Endodermal cell (in vitro differentiated cells): Measurements from ENCODE around the gene PADI4. TPM values are rescaled to one million over a fixed set of nuclear protein-coding genes. Genes with fewer than 3 reads are reported as not detected.
"Not testable (repeated sequence)": the region's sequence is repeated elsewhere in the genome, so short reads cannot be mapped to it uniquely, and the experiment has no call there.

ENCODE experiments used
- DNase-seq: peaks from one replicate; pipeline ENCODE4 v3.0.0-alpha.2; 2017
- H3K27ac ChIP-seq: 2 replicates; pipeline ENCODE4 v1.5.1; 2013; ENCODE audit warnings: mild to moderate bottlenecking, low read depth, low read length, moderate library complexity
- H3K27me3 ChIP-seq: 2 replicates; pipeline ENCODE4 v1.6.1; 2013; ENCODE audit warnings: mild to moderate bottlenecking, low read length, moderate library complexity; ENCODE audit not compliant: insufficient read depth, control insufficient read depth, poor library complexity, severe bottlenecking
- H3K36me3 ChIP-seq: 2 replicates; pipeline ENCODE4 v1.7.0; 2013; ENCODE audit warnings: mild to moderate bottlenecking, low read length, moderate library complexity; ENCODE audit not compliant: control insufficient read depth, insufficient read depth
- H3K4me1 ChIP-seq: one replicate; pipeline ENCODE4 v1.7.0; 2013; ENCODE audit warnings: low read length; ENCODE audit not compliant: control insufficient read depth, insufficient read depth
- H3K4me3 ChIP-seq: 2 replicates; pipeline ENCODE4 v1.5.1; 2013; ENCODE audit warnings: mild to moderate bottlenecking, low read length, moderate library complexity
- H3K9ac ChIP-seq: 2 replicates; pipeline ENCODE4 v1.6.1; 2013; ENCODE audit warnings: mild to moderate bottlenecking, low read length, moderate library complexity; ENCODE audit not compliant: poor library complexity, severe bottlenecking; ENCODE audit errors: extremely low read depth
- H3K9me3 ChIP-seq: 2 replicates; pipeline ENCODE4 v1.6.1; 2013; ENCODE audit warnings: mild to moderate bottlenecking, low read length, moderate library complexity; ENCODE audit not compliant: control insufficient read depth
- H3K27ac Mint-ChIP-seq: 2 replicates; pipeline ENCODE4 v1.8.0; 2020; ENCODE audit warnings: mixed read lengths
- H3K27me3 Mint-ChIP-seq: 2 replicates; pipeline ENCODE4 v1.8.0; 2021; ENCODE audit warnings: mild to moderate bottlenecking, mixed read lengths; ENCODE audit not compliant: insufficient read depth
- H3K36me3 Mint-ChIP-seq: 2 replicates; pipeline ENCODE4 v1.8.0; 2020; ENCODE audit warnings: low read depth, mixed read lengths
- H3K4me1 Mint-ChIP-seq: 2 replicates; pipeline ENCODE4 v1.8.0; 2020; ENCODE audit warnings: mixed read lengths
- H3K4me3 Mint-ChIP-seq: 2 replicates; pipeline ENCODE4 v1.8.0; 2020; ENCODE audit warnings: mild to moderate bottlenecking, moderate library complexity, mixed read lengths
- H3K9me3 Mint-ChIP-seq: 2 replicates; pipeline ENCODE4 v1.8.0; 2020; ENCODE audit warnings: mild to moderate bottlenecking, mixed read lengths
- WGBS, 2 experiments: methylation state at CpG; one replicate each; pipeline versions ENCODE4 v1.1.5 to v1.1.7; 2013; ENCODE audit warnings: missing lambda C conversion rate in 2 of 2, mixed read lengths in 1 of 2; ENCODE audit not compliant: insufficient coverage in 1 of 2, insufficient read length in 1 of 2; 5-methylcytosine and 5-hydroxymethylcytosine counted together
- microRNA-seq: library from miRNA; unstranded; fragments of <30 nt; microRNA quantifications from one replicate; pipeline ENCODE4 v1.2.0, GENCODE V29; 2020; ENCODE audit warnings: borderline microRNAs expressed
- total RNA-seq, 2 donors: library from RNA; stranded (reverse); fragmentation: NEBNext Ultra II Directional in 1 of 2; extraction: Animal tissue kit (Norgen Biotek cat#: 25700) in 1 of 2; gene quantifications; 2 replicates in 1 of 2; 3 replicates in 1 of 2; pipeline ENCODE4 v1.2.1, GENCODE V29; 2021
- TF ChIP-seq, protein P1 (sequence below): fragments of 200-600 bp; sonication (generic); conservative IDR thresholded peaks from 2 replicates; pipeline ENCODE4 v1.5.0; 2021; ENCODE audit warnings: antibody characterized with exemption, mild to moderate bottlenecking

The PADI4 gene
- total RNA-seq, 2 donors from 2014 or later: not detected

DNA sequence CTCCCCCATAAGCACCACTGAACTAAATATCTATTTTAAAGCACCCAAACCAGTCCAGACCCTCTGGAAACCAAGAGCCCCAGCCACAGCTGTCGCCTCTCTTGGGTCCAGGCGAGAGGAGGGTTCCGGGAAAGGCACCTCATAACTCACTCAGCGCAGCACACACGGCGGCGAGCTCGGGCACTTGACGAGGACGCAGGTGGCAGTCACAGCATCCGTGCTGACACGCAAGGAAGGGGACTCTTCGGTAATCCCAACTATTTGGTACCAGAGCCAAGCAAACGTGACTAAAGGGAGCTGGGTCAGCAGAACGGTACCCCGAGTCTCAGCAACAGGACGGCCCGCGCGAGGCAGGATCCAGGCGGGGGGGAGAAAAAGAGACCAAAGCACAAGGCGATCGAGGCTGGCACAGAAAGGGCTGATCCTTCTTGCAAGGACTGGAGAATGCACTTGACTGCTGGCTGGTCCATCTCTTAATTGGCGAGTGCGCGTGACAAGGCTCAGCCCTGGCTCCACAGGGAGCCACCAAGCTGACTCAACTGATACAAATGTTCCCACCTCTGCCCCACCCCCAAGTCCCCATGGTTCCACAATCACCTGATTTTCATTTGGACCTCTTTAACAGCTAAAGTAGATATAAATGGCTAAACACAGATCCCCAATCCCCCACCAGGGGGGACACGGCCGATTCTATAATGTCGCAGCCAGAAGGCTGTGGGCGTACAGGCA lies 100.0 kb downstream of the PADI4 start:
- Mint-ChIP-seq H3K27ac (peak overlapping the region; percentile 81), H3K36me3 (peaks cover 62% of the 10 kb centered on the region), H3K4me1 (peaks cover 42% of the 10 kb centered on the region)
- WGBS, 2 experiments: 91 to 95% methylated on average over 26 to 30 of the region's 30 CpGs
- not testable (repeated sequence) for H3K4me3 Mint-ChIP-seq, H3K4me3 ChIP-seq, H3K27me3 ChIP-seq, H3K9me3 ChIP-seq, H3K9ac ChIP-seq, H3K9me3 Mint-ChIP-seq, H3K27me3 Mint-ChIP-seq, H3K27ac ChIP-seq, H3K4me1 ChIP-seq
- TF ChIP-seq, protein P1, sequence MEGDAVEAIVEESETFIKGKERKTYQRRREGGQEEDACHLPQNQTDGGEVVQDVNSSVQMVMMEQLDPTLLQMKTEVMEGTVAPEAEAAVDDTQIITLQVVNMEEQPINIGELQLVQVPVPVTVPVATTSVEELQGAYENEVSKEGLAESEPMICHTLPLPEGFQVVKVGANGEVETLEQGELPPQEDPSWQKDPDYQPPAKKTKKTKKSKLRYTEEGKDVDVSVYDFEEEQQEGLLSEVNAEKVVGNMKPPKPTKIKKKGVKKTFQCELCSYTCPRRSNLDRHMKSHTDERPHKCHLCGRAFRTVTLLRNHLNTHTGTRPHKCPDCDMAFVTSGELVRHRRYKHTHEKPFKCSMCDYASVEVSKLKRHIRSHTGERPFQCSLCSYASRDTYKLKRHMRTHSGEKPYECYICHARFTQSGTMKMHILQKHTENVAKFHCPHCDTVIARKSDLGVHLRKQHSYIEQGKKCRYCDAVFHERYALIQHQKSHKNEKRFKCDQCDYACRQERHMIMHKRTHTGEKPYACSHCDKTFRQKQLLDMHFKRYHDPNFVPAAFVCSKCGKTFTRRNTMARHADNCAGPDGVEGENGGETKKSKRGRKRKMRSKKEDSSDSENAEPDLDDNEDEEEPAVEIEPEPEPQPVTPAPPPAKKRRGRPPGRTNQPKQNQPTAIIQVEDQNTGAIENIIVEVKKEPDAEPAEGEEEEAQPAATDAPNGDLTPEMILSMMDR: peak; percentile 33
- DNase-seq: peak; percentile 78
- H3K36me3 ChIP-seq: peaks cover 61% of the 10 kb centered on the region

DNA sequence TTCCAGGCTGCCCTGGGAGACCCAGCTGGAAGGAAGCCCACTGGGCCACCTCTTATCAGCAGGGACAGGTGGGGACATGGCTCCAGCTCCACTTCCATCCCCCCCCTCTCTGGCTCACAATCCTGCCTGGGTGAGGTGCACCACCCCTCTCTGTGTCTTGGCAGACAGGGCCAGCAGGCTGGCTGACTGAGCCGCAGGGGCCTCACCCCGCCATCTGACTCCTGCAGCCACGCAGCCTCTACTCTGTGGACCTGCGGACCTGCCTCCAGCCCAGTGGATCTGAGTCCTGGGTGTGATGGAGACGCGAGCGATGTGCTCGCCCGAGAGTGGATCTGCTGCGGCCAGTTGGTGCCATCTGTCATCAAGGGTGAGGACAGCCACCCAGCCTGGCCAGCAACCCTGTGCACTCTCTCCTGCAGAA lies 101.4 kb downstream of the PADI4 start:
- no peaks in the 10 kb centered on the region for H3K9me3 ChIP-seq
- 96% methylated on average over 6 to 10 of the region's 10 CpGs for WGBS, 2 experiments
- peaks cover 74% of the 10 kb centered on the region for H3K36me3 ChIP-seq

DNA sequence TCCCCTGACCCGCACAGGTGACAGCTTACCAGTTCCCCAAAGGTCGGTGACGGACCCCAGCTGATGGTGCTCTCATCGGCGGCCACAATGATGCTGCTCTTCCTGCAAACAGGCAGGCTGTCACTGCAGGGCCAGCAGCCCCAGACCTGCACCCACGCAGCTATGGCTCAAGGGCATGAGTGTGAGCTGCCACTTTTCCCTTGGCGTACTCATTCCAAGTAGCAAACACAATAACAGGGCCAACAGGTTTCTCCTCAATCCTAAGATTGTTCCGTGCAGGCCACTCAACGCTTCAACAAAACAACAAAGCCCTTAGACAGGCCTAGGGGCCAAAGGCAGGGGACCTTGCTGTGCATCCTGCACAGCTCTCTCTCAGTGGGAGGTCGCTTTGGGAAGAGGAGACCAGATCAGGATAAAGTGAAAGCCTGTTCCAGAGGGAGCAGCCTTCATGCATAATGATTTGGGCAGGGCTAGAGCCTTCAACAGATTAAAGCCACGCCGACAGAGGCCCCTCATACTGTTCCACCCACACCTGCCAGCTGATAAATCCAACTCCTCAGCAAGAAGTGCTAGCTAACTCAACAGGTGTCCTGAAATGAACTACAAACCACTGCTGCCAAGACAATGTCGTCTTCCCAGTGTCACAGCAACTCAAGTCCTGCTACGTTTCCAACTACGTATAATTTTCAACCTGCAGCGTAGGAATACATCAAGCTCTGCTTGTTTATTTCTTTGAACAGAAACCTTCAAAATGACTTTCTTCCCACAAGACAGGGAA lies 104.3 kb downstream of the PADI4 start:
- Histone ChIP-seq H3K9ac (no peak overlapping the region), H3K27ac (peak overlapping the region; percentile 10), H3K9me3 (no peaks in the 10 kb centered on the region), H3K4me1 (peaks cover 5% of the 10 kb centered on the region), H3K36me3 (peaks cover 90% of the 10 kb centered on the region), H3K4me3 (no peak overlapping the region), H3K27me3 (no peaks in the 10 kb centered on the region)
- TF ChIP-seq, protein P1: no peak
- no peaks in the 10 kb centered on the region for H3K27me3 Mint-ChIP-seq
- H3K4me3 Mint-ChIP-seq: no peak overlapping the region
- peaks cover 41% of the 10 kb centered on the region for H3K4me1 Mint-ChIP-seq
- H3K9me3 Mint-ChIP-seq: no peaks in the 10 kb centered on the region
- H3K27ac Mint-ChIP-seq: peak overlapping the region; percentile 35
- H3K36me3 Mint-ChIP-seq: peaks cover 97% of the 10 kb centered on the region
- no peak for DNase-seq
- 95 to 96% methylated on average over 16 of the region's 16 CpGs for WGBS, 2 experiments

More for the DNA sequence above, 101.4 kb downstream of the PADI4 start:
- Mint-ChIP-seq H3K9me3 (no peaks in the 10 kb centered on the region), H3K27me3 (no peaks in the 10 kb centered on the region), H3K4me3 (no peak overlapping the region), H3K27ac (no peak overlapping the region), H3K36me3 (peaks cover 75% of the 10 kb centered on the region), H3K4me1 (peaks cover 46% of the 10 kb centered on the region)
- Histone ChIP-seq H3K27ac (no peak overlapping the region), H3K9ac (no peak overlapping the region), H3K4me3 (no peak overlapping the region), H3K4me1 (peaks cover 5% of the 10 kb centered on the region), H3K27me3 (no peaks in the 10 kb centered on the region)
- TF ChIP-seq, protein P1: no peak
- DNase-seq: no peak

Small RNAs within 50 kb of the gene (microRNA-seq; reads per million reads assigned to microRNA genes)
- gene MIR3972: not detected

Other genes with a start within 250 kb of the PADI4 start
- 1 to 10 TPM; 2.0 to 2.7 TPM for gene PADI2, start 188.7 kb upstream of the PADI4 start, total RNA-seq
- under 1 TPM in 1 of 2 donors, not detected in 1; 0.13 TPM for gene PADI1, start 103.1 kb upstream of the PADI4 start, total RNA-seq
- gene PADI3, start 59.1 kb upstream of the PADI4 start, total RNA-seq: under 1 TPM; 0.29 to 0.33 TPM
- not detected for gene PADI6, start 64.0 kb downstream of the PADI4 start, total RNA-seq
- gene RCC2, start 131.5 kb downstream of the PADI4 start, total RNA-seq: 100 to 1,000 TPM; 240 to 325 TPM
- gene ARHGEF10L, start 231.5 kb downstream of the PADI4 start, total RNA-seq: 10 to 100 TPM in 1 of 2 donors, 1 to 10 TPM in 1; 5.2 to 10.5 TPM